K562 (cell line): ENCODE results near the gene TMPO. TPM values are rescaled to one million over a fixed set of nuclear protein-coding genes. Genes with fewer than 3 reads are reported as not detected.

Source experiments
- CBX5 ChIP-seq: IDR thresholded peaks from 2 replicates; pipeline ENCODE4 v1.6.1; 2014; ENCODE audit warnings: low read depth, borderline replicate concordance
- CREB5 ChIP-seq: fragments of 250-450 bp; sonication (Bioruptor Pico); IDR thresholded peaks from 2 replicates; pipeline ENCODE4 v1.5.0; 2020; ENCODE audit warnings: mild to moderate bottlenecking
- FOXP4 ChIP-seq: sonication (generic); formaldehyde crosslinking; IDR thresholded peaks from 2 replicates; pipeline ENCODE4 v1.8.0; 2022; ENCODE audit warnings: mild to moderate bottlenecking, missing genetic modification reagents, borderline replicate concordance
- HCFC1 ChIP-seq: IDR thresholded peaks from 2 replicates; pipeline ENCODE4 v1.6.1; 2012; ENCODE audit warnings: low read depth, low read length, improper control_type of control experiment
- HMGXB4 ChIP-seq: sonication (generic); formaldehyde crosslinking; IDR thresholded peaks from 2 replicates; pipeline ENCODE4 v1.8.1; 2023; ENCODE audit warnings: mild to moderate bottlenecking, missing genetic modification reagents
- MAFF ChIP-seq: IDR thresholded peaks from 2 replicates; pipeline ENCODE4 v1.6.1; 2012; ENCODE audit warnings: low read length, improper control_type of control experiment
- MEIS2 ChIP-seq: fragments of 450-650 bp; IDR thresholded peaks from 2 replicates; pipeline ENCODE4 v1.6.1; 2014; ENCODE audit warnings: mild to moderate bottlenecking; ENCODE audit not compliant: partially characterized antibody
- NR2F6 ChIP-seq: fragments of 450-650 bp; formaldehyde crosslinking; IDR thresholded peaks from 2 replicates; pipeline ENCODE4 v1.4.0; 2020; ENCODE audit warnings: mild to moderate bottlenecking
- PRPF4 ChIP-seq: fragments of 200-400 bp; formaldehyde crosslinking; IDR thresholded peaks from one replicate; pipeline ENCODE4 v1.6.1; 2017; ENCODE audit warnings: low read length, low read depth, mild to moderate bottlenecking; ENCODE audit not compliant: insufficient read depth, poor library complexity, severe bottlenecking
- SMARCC2 ChIP-seq: fragments of 450-650 bp; IDR thresholded peaks from 2 replicates; pipeline ENCODE4 v1.6.1; 2017; ENCODE audit warnings: antibody characterized with exemption, moderate library complexity, mild to moderate bottlenecking, low read depth
- TGIF2 ChIP-seq: sonication (generic); formaldehyde crosslinking; IDR thresholded peaks from 2 replicates; pipeline ENCODE4 v1.8.1; 2022; ENCODE audit warnings: mild to moderate bottlenecking, missing genetic modification reagents, moderate library complexity
- TSHZ1 ChIP-seq: fragments of 250-450 bp; sonication (Bioruptor Pico); IDR thresholded peaks from 2 replicates; pipeline ENCODE4 v1.4.0; 2020; ENCODE audit warnings: mild to moderate bottlenecking, moderate library complexity
- ZBED1 ChIP-seq: IDR thresholded peaks from 2 replicates; pipeline ENCODE4 v1.6.1; 2014
- ZC3H4 ChIP-seq: sonication (generic); formaldehyde crosslinking; IDR thresholded peaks from 2 replicates; pipeline ENCODE4 v1.9.0; 2021; ENCODE audit warnings: missing genetic modification reagents, borderline replicate concordance
- ZEB2 ChIP-seq: fragments of 450-650 bp; IDR thresholded peaks from 2 replicates; pipeline ENCODE4 v1.6.1; 2016
- ZFP91 ChIP-seq: sonication (generic); formaldehyde crosslinking; IDR thresholded peaks from 2 replicates; pipeline ENCODE4 v1.8.0; 2022; ENCODE audit warnings: mild to moderate bottlenecking, missing genetic modification reagents
- ZNF197 ChIP-seq: fragments of 200-800 bp; sonication (Bioruptor generic); IDR thresholded peaks from 2 replicates; pipeline ENCODE4 v1.6.1; 2016; ENCODE audit warnings: low read depth, missing genetic modification characterization, missing compliant biosample characterization
- ZNF324 ChIP-seq: fragments of 250-450 bp; sonication (Bioruptor Pico); IDR thresholded peaks from 2 replicates; pipeline ENCODE4 v1.4.0; 2020; ENCODE audit warnings: mild to moderate bottlenecking
- ZNF75A ChIP-seq: fragments of 450-650 bp; formaldehyde crosslinking; IDR thresholded peaks from 2 replicates; pipeline ENCODE4 v1.4.0; 2020; ENCODE audit warnings: mild to moderate bottlenecking
- polyA plus RNA-seq, 8 experiments: library from polyadenylated mRNA; depleted of rRNA in 4 of 8; stranded (reverse) in 5 of 8; unstranded in 3 of 8; fragments of >200 nt; fragmentation: Nextera tagmentation in 2 of 8; fragmentation: Illumina TruSeq in 1 of 8; extraction: Ambion mirVana in 2 of 8; extraction: Trizol in 1 of 8; gene quantifications; 2 replicates each; pipeline versions ENCODE4 v1.2.1 to v1.2.3, GENCODE V29; 2011 to 2014; ENCODE audit warnings: inconsistent platforms in 1 of 8, missing spikeins in 1 of 8
- total RNA-seq, 7 experiments: library from RNA; depleted of rRNA in 6 of 7; stranded (reverse); fragments of >200 nt in 6 of 7; fragmentation: Illumina TruSeq in 2 of 7; extraction: Trizol in 2 of 7; gene quantifications; 2 replicates each; pipeline versions ENCODE4 v1.2.1 to v1.2.3, GENCODE V29; 2011 to 2021; ENCODE audit warnings: low replicate concordance in 1 of 7

Gene TMPO
- total and polyA plus RNA-seq, 9 of the 15 experiments (the other 6 are each of a cell fraction or from before 2014, with no cell fraction given): 62.1 to 263 (median 182) TPM

- TF ChIP-seq ZFP91 (CRISPR knock-in tag) (no peak), PRPF4 (no peak), ZNF75A (CRISPR knock-in tag) (no peak), ZNF197 (CRISPR knock-in tag) (0 out of 2 replicates have a peak, but pooled peaks have one; percentile 14), MEIS2 (peak; percentile 40), CBX5 (no peak), ZNF324 (no peak), FOXP4 (CRISPR knock-in tag) (0 out of 2 replicates have a peak, but pooled peaks have one; percentile 39), ZEB2 (no peak), HCFC1 (peak; percentile 8; the same call in 1 of the 2 replicates), ZBED1 (no peak), NR2F6 (CRISPR knock-in tag) (no peak), HMGXB4 (CRISPR knock-in tag) (0 out of 2 replicates have a peak, but pooled peaks have one; percentile 15), ZC3H4 (no peak), TGIF2 (CRISPR knock-in tag) (no peak), SMARCC2 (no peak), CREB5 (CRISPR knock-in tag) (no peak), MAFF (no peak), TSHZ1 (CRISPR knock-in tag) (no peak)
These were observed 12.1 kb upstream of the TMPO start (continued) for GRCh38 chr12:98503342-98503591.
